HG03457 (cell line): ENCODE measurements around the gene KRTAP5-6.

Source experiments
- ATAC-seq: cut with Tn5 transposase; IDR thresholded peaks from one replicate; pipeline ENCODE4 v1.9.1; 2021; ENCODE audit warnings: moderate number of reproducible peaks; ENCODE audit not compliant: unreplicated experiment

KRTAP5-6 gene

DNA sequence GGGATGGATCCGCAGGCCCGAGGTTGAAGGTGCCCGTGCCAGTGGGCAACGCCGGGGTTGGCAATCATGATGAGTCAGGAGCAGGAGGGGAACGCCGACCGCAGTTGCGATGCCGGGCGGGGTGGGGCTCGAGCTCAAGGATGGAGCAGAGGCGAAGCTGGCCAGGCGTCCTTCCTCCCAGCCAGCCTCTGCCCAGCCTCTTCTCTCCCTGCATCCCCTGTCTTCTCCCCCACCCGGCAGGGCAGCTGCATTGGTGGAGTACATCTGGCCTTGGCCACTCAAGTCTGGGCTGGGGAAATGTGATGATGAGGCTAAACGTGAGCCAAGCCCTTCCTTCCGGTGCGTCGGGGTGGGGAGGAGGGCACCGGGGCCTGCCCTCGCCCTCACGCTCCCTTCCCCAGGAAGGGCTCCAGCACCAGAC is 49.5 kb downstream of the KRTAP5-6 start:
- no peak for ATAC-seq

GRCh38 chr11:1746956-1747752 is 50.2 kb downstream of the KRTAP5-6 start:
- ATAC-seq, result no peak
